ENCODE data around the gene IL12RB2. TPM values are rescaled to one million over a fixed set of nuclear protein-coding genes. Genes with fewer than 3 reads are reported as not detected.

Gene IL12RB2
- total RNA-seq, 1 donor from 2014 or later: not detected

GRCh38 chr1:67347688-67348472 lies 40.2 kb downstream of the IL12RB2 start:
- DNase-seq (ENCODE audit: low read depth in 2 of 2): peak; percentile 58 to 59

- no peak for DNase-seq (ENCODE audit: low read depth in 2 of 2)
These were observed 41.0 kb downstream of the IL12RB2 start for GRCh38 chr1:67348586-67349252.

GRCh38 chr1:67350783-67351182 lies 43.1 kb downstream of the IL12RB2 start:
- DNase-seq (ENCODE audit: low read depth in 2 of 2): no peak

GRCh38 chr1:67352211-67352610 lies 44.5 kb downstream of the IL12RB2 start:
- DNase-seq (ENCODE audit: low read depth in 2 of 2): no peak

DNA sequence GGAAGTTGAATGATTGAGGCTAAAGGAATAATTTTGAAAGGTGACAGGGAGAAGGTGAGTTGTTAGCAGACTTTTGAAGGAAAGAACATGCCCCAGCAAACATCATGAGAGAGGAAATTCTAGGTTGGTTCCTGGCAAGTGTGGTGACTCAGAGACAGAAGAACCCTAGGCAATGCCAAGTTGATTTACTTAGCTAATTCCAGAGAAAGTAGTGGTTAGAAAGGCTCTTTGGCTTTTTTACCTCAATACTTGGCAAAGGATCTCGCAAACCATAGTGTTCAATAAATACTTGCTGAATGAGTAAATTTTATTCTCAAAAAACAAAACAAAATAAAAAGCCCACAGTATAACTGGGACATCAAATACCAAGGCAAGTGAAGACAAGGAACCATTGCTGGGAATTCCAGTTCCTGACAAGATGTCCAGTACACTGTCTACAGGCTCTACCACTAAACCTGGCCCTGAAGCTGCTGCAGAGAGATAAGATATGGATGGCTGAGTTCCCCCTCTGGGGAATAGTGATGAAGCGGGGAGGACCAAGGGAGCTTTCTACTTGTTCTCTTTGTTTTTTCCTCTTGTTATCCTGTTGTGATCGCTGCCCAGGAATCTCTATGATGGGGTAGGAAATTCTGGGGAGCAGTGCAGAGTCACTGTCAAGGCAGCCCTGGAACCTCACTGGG lies 48.2 kb downstream of the IL12RB2 start:
- no peak for DNase-seq (ENCODE audit: low read depth in 2 of 2)

DNA sequence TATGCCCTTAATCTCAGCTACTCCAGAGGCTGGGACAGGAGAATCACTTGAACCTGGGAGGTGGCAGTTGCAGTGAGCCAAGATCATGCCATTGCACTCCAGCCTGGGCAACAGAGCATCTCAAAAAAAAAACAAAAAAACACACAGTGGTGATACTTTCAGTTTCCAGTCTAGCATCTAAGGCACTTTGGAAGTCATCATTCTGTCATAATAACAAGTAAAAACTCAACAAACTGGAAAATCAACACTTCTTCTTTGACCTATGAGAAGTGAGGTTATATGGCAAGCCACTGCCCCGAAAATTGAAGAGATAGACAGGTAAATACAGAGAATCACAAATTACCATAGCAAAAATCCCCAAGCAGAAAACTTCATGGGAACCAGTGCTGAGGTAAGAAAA lies 51.9 kb downstream of the IL12RB2 start:
- DNase-seq (ENCODE audit: low read depth in 2 of 2): no peak

DNA sequence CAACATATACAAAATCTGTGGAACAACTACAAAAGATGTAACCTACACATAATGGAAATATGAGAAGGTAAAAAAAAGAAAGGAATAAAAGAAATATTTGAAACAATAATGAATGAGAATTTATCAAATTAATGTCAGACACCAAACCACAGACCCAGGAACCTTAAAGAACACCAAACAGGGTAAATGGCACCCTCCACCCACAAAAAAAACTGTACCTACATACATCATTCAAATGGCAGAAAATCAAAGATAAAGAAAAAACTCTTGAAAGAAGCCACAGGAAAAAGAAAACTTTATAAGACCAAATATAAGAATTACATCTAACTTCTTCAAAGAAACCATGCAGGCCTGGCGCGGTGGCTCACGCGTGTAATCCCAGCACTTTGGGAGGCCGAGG lies 54.0 kb downstream of the IL12RB2 start:
- DNase-seq (ENCODE audit: low read depth in 2 of 2): no peak

- DNase-seq (ENCODE audit: low read depth in 2 of 2): peak; percentile 12 to 84
These were observed 59.8 kb downstream of the IL12RB2 start for GRCh38 chr1:67367370-67368045.

DNA sequence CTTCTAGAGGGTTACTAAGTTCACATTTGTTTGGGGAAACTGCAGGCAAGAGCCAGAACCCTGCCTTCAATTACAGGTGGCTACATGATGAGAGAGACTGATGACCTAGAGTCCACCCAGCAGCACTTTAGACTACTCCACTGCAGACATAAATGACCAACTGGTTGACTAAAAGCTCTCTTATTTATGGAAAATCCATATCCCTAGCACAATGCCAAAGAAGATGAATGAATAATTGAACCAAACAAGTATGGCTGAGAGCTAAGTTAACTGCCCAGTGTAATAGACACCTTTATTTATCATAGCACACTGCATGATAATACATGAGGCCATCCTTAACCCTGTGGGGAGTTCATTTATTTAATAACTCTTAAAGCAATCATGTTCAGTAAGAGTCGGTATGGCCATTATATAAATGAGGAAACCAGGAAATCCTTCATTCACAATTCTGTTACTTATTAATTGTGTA lies 60.4 kb downstream of the IL12RB2 start:
- no peak for DNase-seq (ENCODE audit: low read depth in 2 of 2)

GRCh38 chr1:67371043-67371442 lies 63.4 kb downstream of the IL12RB2 start:
- no peak for DNase-seq (ENCODE audit: low read depth in 2 of 2)

GRCh38 chr1:67371681-67372080 lies 64.0 kb downstream of the IL12RB2 start:
- DNase-seq (ENCODE audit: low read depth in 2 of 2): no peak

GRCh38 chr1:67372136-67372535 lies 64.5 kb downstream of the IL12RB2 start:
- no peak for DNase-seq (ENCODE audit: low read depth in 2 of 2)

DNA sequence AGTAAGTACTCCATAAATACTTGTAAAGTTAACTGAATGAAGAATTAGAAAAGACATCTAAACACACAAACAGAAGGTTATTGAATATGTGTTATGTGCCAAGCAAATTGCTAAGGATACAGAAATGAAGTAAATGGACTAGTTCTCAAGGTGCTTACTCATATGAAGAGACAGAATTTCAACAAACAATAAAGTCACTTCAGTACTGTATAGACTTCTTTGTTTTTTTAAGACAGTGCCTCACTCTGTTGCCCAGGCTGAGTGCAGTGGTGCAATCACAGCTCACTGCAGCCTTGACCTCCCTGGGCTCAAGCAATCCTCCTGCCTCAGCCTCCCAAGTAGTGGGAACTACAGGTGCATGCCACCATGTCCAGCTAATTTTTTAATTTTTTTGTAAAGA lies 65.2 kb downstream of the IL12RB2 start:
- no peak for DNase-seq (ENCODE audit: low read depth in 2 of 2)

GRCh38 chr1:67376381-67376780 lies 68.7 kb downstream of the IL12RB2 start:
- no peak for DNase-seq (ENCODE audit: low read depth in 2 of 2)

GRCh38 chr1:67377253-67377652 lies 69.6 kb downstream of the IL12RB2 start:
- DNase-seq (ENCODE audit: low read depth in 2 of 2): no peak

- DNase-seq (ENCODE audit: low read depth in 2 of 2): no peak
These were observed 73.5 kb downstream of the IL12RB2 start for GRCh38 chr1:67381154-67381553.

DNA sequence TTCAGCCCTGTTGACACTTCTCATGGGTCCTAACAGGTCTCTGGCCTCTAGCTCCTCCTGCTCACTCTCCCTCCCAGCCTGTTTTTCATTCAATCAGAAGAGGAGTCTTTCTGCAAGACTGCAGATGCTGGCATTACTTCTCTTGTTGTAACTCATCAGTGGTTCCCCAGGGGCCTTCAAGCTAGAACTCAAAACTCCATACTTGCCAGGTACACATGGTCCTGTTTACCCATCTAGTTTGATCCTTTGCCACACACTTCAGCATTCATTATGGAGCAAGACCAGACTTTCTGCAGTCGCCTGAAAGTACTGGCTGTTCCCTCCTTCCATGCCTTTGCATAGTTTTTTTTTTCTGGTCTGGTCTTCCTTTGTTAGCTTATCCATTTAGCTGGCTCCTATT lies 74.6 kb downstream of the IL12RB2 start:
- DNase-seq (ENCODE audit: low read depth in 2 of 2): no peak

DNA sequence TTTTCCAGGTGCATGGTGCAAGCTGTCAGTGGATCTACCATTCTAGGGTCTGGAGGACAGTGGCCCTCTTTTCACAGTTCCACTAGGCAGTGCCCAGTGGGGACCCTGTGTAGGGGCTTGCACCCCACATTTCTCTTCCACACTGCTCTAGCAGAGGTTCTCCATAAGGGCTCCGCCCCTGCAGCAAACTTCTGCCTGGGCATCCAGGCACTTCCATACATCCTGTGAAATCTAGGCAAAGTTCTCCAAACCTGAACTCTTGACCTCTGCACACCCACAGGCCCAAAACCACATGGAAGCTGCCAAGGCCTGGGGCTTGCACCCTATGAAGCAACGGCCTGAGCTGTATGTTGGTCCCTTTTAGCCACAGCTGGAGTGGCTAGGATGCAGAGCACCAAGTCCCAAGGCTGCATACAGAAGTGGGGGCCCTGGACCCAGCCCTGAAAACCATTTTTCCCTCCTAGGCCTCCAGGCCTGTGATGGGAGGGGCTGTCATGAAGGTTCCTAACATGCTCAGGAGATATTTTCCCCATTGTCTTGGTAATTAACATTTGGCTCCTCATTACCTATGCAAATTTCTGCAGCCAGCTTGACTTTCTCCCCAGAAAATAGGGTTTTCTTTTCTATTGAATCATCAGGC lies 76.4 kb downstream of the IL12RB2 start:
- no peak for DNase-seq (ENCODE audit: low read depth in 2 of 2)

DNA sequence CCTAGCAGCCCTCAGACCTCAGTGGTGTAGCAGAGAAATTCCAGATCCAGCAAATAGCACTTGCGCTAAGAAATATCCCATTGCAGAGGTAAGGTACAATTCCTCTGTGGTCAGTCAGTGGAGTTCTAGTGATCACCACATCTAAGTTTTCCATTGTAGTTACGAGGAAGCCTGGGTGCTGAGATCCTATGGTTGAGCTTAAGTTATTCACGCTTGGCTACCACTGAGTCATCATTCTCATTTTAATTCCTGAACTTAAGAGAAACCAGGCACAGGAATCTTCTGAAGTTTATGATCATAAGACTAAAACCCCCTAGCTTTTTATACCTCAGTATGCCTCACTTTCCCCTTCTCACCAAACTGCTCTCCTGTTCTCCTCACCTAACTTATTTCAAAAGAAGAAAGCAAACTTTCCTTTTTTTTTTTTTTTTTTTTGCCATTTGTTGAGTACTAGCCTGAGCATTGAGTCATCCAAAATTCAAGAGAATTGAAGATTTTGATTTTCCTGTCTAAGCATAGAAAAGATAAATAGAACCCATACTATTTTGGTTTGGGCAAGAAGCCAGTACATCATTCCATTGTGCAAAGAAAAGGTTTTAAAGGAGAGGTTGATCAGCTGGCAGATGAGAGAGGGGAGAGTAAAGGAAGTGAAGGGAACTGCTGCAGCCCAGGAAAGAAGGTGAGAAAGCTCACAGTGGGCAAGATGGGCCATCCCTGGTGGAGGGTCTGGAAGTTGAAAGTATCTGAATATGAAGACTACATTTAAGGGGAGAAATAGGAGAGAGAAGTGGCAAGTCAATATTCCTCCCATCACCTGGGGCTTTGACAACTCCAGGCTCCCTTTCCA lies 82.6 kb downstream of the IL12RB2 start:
- peak in 1 of 2 donors; percentile 58 for DNase-seq (ENCODE audit: low read depth in 2 of 2)

GRCh38 chr1:67393240-67393639 lies 85.6 kb downstream of the IL12RB2 start:
- DNase-seq (ENCODE audit: low read depth in 2 of 2): peak in 1 of 2 donors; percentile 5

All from lung microvascular endothelial cell (primary cell).